WTC11 (cell line): ENCODE results near the gene RAB24. TPM values are rescaled to one million over a fixed set of nuclear protein-coding genes. Genes with fewer than 3 reads are reported as not detected.

Experiments
- ATAC-seq: fragments of 200-7000 bp; cut with Tn5 transposase; 2 replicates; pipeline ENCODE4 v1.10.0; 2021; ENCODE audit warnings: mild to moderate bottlenecking, moderate library complexity
- CTCF ChIA-PET: fragments of 300-600 bp; sonication (Branson Sonifier 250); formaldehyde crosslinking; loops from one replicate; lab custom pipeline; 2021; ENCODE audit warnings: antibody characterized with exemption; lab: Charles Lee
- POLR2A ChIA-PET: fragments of 350-600 bp; sonication (Branson Sonifier 250); formaldehyde crosslinking; loops from one replicate; lab custom pipeline; 2021; ENCODE audit warnings: antibody characterized with exemption; lab: Charles Lee
- DNase-seq: peaks from one replicate; pipeline ENCODE4 v3.0.0; 2021; ENCODE audit warnings: low spot score
- H3K27ac Mint-ChIP-seq: 2 replicates; pipeline ENCODE4 v1.8.0; 2021; ENCODE audit warnings: mixed read lengths
- H3K27me3 Mint-ChIP-seq: 2 replicates; pipeline ENCODE4 v1.8.0; 2021; ENCODE audit warnings: low read depth, mild to moderate bottlenecking, moderate library complexity, mixed read lengths
- H3K36me3 Mint-ChIP-seq: 2 replicates; pipeline ENCODE4 v1.8.0; 2021; ENCODE audit warnings: mixed read lengths
- H3K4me1 Mint-ChIP-seq: 2 replicates; pipeline ENCODE4 v1.8.0; 2022; ENCODE audit warnings: mixed read lengths
- H3K4me3 Mint-ChIP-seq: 2 replicates; pipeline ENCODE4 v1.8.0; 2021; ENCODE audit warnings: mild to moderate bottlenecking, moderate library complexity, mixed read lengths
- H3K9me3 Mint-ChIP-seq: 2 replicates; pipeline ENCODE4 v1.8.0; 2021; ENCODE audit warnings: mixed read lengths
- E2F1 ChIP-seq: sonication (generic); formaldehyde crosslinking; IDR thresholded peaks from 2 replicates; pipeline ENCODE4 v1.8.0; 2022; ENCODE audit warnings: mild to moderate bottlenecking, missing genetic modification reagents
- E2F5 ChIP-seq: sonication (generic); formaldehyde crosslinking; IDR thresholded peaks from 2 replicates; pipeline ENCODE4 v1.8.1; 2022; ENCODE audit warnings: mild to moderate bottlenecking, moderate library complexity, missing genetic modification reagents
- EMX1 ChIP-seq: fragments of 250-450 bp; sonication (Bioruptor Pico); IDR thresholded peaks from 2 replicates; pipeline ENCODE4 v1.8.0; 2021; ENCODE audit warnings: mild to moderate bottlenecking
- GABPB1 ChIP-seq: sonication (generic); formaldehyde crosslinking; IDR thresholded peaks from 2 replicates; pipeline ENCODE4 v1.8.1; 2023; ENCODE audit warnings: mild to moderate bottlenecking, missing genetic modification reagents
- HMGA2 ChIP-seq: fragments of 250-450 bp; sonication (Bioruptor Pico); IDR thresholded peaks from 2 replicates; pipeline ENCODE4 v1.4.0; 2021; ENCODE audit warnings: mild to moderate bottlenecking, moderate library complexity
- IRF1 ChIP-seq: sonication (generic); formaldehyde crosslinking; IDR thresholded peaks from 2 replicates; pipeline ENCODE4 v1.8.0; 2023; ENCODE audit warnings: missing genetic modification reagents
- IRF2 ChIP-seq: sonication (generic); formaldehyde crosslinking; IDR thresholded peaks from 2 replicates; pipeline ENCODE4 v1.8.0; 2022; ENCODE audit warnings: low read depth, missing genetic modification reagents, borderline replicate concordance
- JAZF1 ChIP-seq: fragments of 250-450 bp; sonication (Bioruptor Pico); IDR thresholded peaks from 2 replicates; pipeline ENCODE4 v1.9.0; 2021; ENCODE audit warnings: moderate library complexity, mild to moderate bottlenecking, inconsistent platforms
- KAT7 ChIP-seq: sonication (generic); formaldehyde crosslinking; IDR thresholded peaks from 2 replicates; pipeline ENCODE4 v1.8.1; 2023; ENCODE audit warnings: missing genetic modification reagents, mild to moderate bottlenecking, borderline replicate concordance
- NFE2L1 ChIP-seq: sonication (generic); formaldehyde crosslinking; IDR thresholded peaks from 2 replicates; pipeline ENCODE4 v1.8.1; 2023; ENCODE audit warnings: missing genetic modification reagents
- OVOL2 ChIP-seq: fragments of 250-450 bp; sonication (Bioruptor Pico); IDR thresholded peaks from 2 replicates; pipeline ENCODE4 v1.9.0; 2021; ENCODE audit warnings: mild to moderate bottlenecking, borderline replicate concordance
- RELA ChIP-seq: sonication (generic); formaldehyde crosslinking; IDR thresholded peaks from 2 replicates; pipeline ENCODE4 v1.8.1; 2022; ENCODE audit warnings: missing genetic modification reagents, mild to moderate bottlenecking, borderline replicate concordance
- SMAD4 ChIP-seq: sonication (generic); formaldehyde crosslinking; IDR thresholded peaks from 2 replicates; pipeline ENCODE4 v1.8.0; 2022; ENCODE audit warnings: mild to moderate bottlenecking, missing genetic modification reagents
- ZNF263 ChIP-seq: sonication (generic); formaldehyde crosslinking; IDR thresholded peaks from 2 replicates; pipeline ENCODE4 v1.8.1; 2022; ENCODE audit warnings: low read depth, mild to moderate bottlenecking, moderate library complexity, missing genetic modification reagents
- ZNF396 ChIP-seq: fragments of 250-450 bp; sonication (Bioruptor Pico); IDR thresholded peaks from 2 replicates; pipeline ENCODE4 v1.8.0; 2021; ENCODE audit warnings: mild to moderate bottlenecking, moderate library complexity, borderline replicate concordance
- total RNA-seq: library from RNA; stranded (reverse); gene quantifications from 3 replicates; pipeline ENCODE4 v1.2.3, GENCODE V29; 2021
- TF ChIP-seq, protein P1 (sequence below): fragments of 250-450 bp; sonication (Bioruptor Pico); conservative IDR thresholded peaks from 2 replicates; pipeline ENCODE4 v1.9.0; 2021; ENCODE audit warnings: mild to moderate bottlenecking
- TF ChIP-seq, protein P2 (sequence below): fragments of 250-450 bp; sonication (Bioruptor Pico); IDR thresholded peaks from 2 replicates; pipeline ENCODE4 v2.1.2; 2022; ENCODE audit warnings: mild to moderate bottlenecking, moderate library complexity
- TF ChIP-seq, protein P3 (sequence below): sonication (generic); formaldehyde crosslinking; IDR thresholded peaks from 2 replicates; pipeline ENCODE4 v1.8.0; 2023; ENCODE audit warnings: mild to moderate bottlenecking, missing genetic modification reagents
- TF ChIP-seq, protein P4 (sequence below): fragments of 250-450 bp; sonication (Bioruptor Pico); IDR thresholded peaks from 2 replicates; pipeline ENCODE4 v1.9.0; 2021; ENCODE audit warnings: mild to moderate bottlenecking

The RAB24 gene
- total RNA-seq, 1 experiment from 2014 or later: 37.0 TPM

DNA sequence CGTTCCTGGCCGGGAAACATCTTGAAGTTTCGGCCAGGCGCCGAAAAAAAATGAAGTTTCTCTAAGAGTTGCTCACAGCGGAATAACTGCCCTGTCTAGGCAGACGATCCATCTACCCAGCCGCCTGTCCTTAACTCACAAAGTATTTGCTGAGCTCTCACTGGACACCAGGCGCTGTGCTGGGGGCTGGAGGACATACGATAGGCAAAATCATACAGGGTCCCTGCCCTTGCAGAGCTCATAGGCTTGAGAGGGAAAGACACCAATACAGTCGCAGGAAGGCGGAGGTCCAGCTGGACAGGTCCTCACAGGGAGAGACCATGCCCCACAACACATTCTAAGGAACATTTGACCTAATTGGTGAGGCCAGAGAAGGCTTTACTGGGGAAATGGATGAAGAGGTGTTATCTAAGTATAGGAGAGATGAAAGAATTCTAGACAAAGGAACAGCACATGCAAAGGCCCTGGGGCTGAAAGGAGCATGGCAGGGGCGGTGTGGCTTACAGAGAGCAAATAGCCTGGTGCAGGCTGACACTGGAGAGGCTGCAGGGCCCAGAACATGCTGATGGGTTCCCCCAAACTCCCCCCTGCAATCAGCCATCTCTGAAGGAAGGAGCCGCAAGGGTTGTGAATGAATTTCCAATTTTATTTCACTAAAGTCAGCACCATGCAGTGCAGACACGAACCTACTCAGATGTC is 10.2 kb upstream of the RAB24 start:
- no peak overlapping the region for H3K4me3 Mint-ChIP-seq
- ATAC-seq (no peak), DNase-seq (no peak)
- TF ChIP-seq NFE2L1 (CRISPR knock-in tag) (no peak), ZNF263 (no peak), E2F5 (CRISPR knock-in tag) (no peak), HMGA2 (CRISPR knock-in tag) (no peak), KAT7 (CRISPR knock-in tag) (no peak), JAZF1 (CRISPR knock-in tag) (no peak), E2F1 (no peak), IRF2 (CRISPR knock-in tag) (no peak), GABPB1 (CRISPR knock-in tag) (no peak), OVOL2 (no peak), ZNF396 (no peak), IRF1 (no peak), SMAD4 (CRISPR knock-in tag) (no peak), EMX1 (CRISPR knock-in tag) (no peak), RELA (CRISPR knock-in tag) (no peak)
- TF ChIP-seq, protein P1, sequence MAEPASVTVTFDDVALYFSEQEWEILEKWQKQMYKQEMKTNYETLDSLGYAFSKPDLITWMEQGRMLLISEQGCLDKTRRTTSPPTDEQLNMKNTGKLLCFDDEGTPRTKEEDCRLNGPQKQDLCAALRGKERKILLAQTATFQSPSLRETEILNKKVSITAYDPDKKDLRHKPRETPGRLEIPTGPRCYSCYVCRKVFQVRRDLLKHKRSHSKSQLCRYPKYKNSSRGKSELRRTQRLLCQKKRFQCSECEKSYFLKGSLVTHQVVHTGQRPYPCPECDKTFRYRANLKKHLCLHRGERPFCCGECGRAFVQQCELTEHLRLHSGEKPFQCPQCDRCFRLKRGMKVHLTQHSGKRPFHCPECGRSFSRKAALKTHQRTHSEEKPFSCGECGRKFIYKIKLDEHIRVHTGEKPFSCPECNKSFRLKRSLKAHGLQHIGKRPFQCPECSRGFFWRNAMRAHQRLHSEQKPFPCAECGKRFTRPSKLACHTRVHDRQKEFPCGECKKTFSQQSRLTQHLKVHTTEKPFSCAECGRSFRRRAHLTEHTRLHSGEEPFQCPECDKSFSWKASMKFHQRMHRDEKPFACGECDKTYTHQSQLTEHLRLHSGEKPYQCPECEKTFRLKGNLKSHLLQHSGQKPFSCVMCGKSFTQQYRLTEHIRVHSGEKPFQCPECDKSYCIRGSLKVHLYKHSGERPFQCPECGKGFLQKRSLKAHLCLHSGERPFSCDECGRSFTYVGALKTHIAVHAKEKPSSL (CRISPR knock-in tag): no peak
- TF ChIP-seq, protein P2, sequence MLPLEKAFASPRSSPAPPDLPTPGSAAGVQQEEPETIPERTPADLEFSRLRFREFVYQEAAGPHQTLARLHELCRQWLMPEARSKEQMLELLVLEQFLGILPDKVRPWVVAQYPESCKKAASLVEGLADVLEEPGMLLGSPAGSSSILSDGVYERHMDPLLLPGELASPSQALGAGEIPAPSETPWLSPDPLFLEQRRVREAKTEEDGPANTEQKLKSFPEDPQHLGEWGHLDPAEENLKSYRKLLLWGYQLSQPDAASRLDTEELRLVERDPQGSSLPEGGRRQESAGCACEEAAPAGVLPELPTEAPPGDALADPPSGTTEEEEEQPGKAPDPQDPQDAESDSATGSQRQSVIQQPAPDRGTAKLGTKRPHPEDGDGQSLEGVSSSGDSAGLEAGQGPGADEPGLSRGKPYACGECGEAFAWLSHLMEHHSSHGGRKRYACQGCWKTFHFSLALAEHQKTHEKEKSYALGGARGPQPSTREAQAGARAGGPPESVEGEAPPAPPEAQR (CRISPR knock-in tag): no peak
- TF ChIP-seq, protein P3, sequence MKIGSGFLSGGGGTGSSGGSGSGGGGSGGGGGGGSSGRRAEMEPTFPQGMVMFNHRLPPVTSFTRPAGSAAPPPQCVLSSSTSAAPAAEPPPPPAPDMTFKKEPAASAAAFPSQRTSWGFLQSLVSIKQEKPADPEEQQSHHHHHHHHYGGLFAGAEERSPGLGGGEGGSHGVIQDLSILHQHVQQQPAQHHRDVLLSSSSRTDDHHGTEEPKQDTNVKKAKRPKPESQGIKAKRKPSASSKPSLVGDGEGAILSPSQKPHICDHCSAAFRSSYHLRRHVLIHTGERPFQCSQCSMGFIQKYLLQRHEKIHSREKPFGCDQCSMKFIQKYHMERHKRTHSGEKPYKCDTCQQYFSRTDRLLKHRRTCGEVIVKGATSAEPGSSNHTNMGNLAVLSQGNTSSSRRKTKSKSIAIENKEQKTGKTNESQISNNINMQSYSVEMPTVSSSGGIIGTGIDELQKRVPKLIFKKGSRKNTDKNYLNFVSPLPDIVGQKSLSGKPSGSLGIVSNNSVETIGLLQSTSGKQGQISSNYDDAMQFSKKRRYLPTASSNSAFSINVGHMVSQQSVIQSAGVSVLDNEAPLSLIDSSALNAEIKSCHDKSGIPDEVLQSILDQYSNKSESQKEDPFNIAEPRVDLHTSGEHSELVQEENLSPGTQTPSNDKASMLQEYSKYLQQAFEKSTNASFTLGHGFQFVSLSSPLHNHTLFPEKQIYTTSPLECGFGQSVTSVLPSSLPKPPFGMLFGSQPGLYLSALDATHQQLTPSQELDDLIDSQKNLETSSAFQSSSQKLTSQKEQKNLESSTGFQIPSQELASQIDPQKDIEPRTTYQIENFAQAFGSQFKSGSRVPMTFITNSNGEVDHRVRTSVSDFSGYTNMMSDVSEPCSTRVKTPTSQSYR: no peak
- TF ChIP-seq, protein P4, sequence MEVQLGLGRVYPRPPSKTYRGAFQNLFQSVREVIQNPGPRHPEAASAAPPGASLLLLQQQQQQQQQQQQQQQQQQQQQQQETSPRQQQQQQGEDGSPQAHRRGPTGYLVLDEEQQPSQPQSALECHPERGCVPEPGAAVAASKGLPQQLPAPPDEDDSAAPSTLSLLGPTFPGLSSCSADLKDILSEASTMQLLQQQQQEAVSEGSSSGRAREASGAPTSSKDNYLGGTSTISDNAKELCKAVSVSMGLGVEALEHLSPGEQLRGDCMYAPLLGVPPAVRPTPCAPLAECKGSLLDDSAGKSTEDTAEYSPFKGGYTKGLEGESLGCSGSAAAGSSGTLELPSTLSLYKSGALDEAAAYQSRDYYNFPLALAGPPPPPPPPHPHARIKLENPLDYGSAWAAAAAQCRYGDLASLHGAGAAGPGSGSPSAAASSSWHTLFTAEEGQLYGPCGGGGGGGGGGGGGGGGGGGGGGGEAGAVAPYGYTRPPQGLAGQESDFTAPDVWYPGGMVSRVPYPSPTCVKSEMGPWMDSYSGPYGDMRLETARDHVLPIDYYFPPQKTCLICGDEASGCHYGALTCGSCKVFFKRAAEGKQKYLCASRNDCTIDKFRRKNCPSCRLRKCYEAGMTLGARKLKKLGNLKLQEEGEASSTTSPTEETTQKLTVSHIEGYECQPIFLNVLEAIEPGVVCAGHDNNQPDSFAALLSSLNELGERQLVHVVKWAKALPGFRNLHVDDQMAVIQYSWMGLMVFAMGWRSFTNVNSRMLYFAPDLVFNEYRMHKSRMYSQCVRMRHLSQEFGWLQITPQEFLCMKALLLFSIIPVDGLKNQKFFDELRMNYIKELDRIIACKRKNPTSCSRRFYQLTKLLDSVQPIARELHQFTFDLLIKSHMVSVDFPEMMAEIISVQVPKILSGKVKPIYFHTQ (CRISPR knock-in tag): no peak
- ChIA-PET CTCF (interaction anchor here (0.8 to 4.5 kb wide), 11 partner anchors 12 to 202 kb away, joined by 3 to 91 read pairs (median 6); partner anchors contain the start of genes DOK3 and PRR7), POLR2A (interaction anchor here (0.7 to 2.3 kb wide), 2 partner anchors 57 to 65 kb away, joined by 5 to 8 read pairs; no protein-coding TSS in a partner anchor)
- no peaks in the 10 kb centered on the region for H3K27me3 Mint-ChIP-seq
- no peaks in the 10 kb centered on the region for H3K9me3 Mint-ChIP-seq
- H3K4me1 Mint-ChIP-seq: peaks cover 25% of the 10 kb centered on the region
- peaks cover 2% of the 10 kb centered on the region; the same call in 1 of the 2 replicates for H3K36me3 Mint-ChIP-seq
- no peak overlapping the region for H3K27ac Mint-ChIP-seq
